Measurements from ENCODE around the gene AVPR2.

DNA sequence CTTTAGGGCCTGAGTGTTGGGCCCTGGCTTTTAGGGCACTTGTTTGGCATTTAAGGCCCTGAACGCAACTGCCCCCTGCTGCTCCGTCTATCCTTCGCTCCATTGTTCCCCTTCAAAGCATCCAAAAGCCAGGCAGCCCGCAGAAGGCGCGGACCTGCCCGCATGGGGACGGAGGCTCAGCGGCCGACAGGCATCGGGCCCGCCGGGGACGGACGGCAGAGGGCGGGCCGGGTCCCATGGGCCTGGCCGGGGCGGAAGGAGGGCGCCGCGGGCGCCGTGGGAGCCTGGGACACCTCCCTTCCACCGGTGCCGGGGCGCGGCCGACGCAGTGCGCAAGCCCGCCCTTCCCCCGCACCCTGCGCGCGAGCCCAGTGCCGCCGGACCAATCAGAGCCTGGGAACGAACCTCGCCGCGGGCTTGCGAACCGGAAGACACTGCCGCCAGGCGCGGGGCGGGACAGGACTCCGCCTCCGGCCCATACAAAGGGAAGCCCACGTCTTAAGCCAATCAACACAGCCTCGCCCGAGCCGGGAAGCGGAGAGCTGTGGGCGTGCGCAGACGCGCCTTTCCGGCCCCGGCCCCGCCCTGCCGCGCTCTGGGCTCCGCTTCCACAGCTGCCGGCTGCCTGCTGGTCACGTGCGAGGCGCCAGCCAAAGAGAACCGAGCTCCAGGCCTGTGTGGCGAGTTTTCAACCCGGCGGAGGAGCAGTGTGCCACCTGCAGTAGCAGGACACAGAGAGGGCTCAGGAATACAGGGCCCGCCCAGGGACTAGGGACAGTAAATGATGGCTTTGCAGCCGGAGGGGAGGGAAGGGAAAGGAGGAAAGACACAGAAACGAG is 23.7 kb downstream of the AVPR2 start:
- TF ChIP-seq CTCF (IDR thresholded peaks at IDR 0.05), result no peak
- TF ChIP-seq EZH2 (IDR thresholded peaks at IDR 0.05), result no peak
- TF ChIP-seq EZH2phosphoT487 (IDR thresholded peaks at IDR 0.05), result no peak

All from neural progenitor cell (in vitro differentiated cells).